ENCODE data around the gene SPATA46. TPM values are rescaled to one million over a fixed set of nuclear protein-coding genes. Genes with fewer than 3 reads are reported as not detected.
A peak's percentile ranks its signal among the peaks of the same experiment; 100 is the strongest.

SPATA46 gene
- total RNA-seq, 4 donors from 2014 or later, result not detected

DNA sequence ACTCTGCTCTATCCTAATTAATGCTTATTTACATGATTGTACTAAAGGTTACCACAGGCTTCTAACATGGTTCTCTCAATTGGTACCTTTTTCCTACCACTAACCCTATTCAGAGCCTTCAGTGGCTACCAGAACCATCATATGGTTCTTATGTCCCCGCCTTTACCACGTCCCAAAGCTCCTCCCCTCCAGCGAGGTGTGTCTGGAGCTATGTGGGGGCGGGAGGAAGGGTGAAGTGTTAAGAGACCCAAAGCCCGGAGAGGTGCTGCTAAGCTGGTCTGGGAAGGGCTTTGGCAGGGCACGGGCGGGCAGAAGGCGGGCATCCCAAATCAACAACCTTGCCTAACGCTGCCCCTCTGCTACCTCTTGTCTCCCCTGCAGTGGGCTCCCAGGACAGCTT lies 10.0 kb downstream of the SPATA46 start:
- peak overlapping the region; percentile 23 for H3K4me3 ChIP-seq
- H3K27ac ChIP-seq, result no peak overlapping the region
- peaks cover 6% of the 10 kb centered on the region for H3K4me1 ChIP-seq
- no peaks in the 10 kb centered on the region for H3K36me3 ChIP-seq
- TF ChIP-seq, protein P1, sequence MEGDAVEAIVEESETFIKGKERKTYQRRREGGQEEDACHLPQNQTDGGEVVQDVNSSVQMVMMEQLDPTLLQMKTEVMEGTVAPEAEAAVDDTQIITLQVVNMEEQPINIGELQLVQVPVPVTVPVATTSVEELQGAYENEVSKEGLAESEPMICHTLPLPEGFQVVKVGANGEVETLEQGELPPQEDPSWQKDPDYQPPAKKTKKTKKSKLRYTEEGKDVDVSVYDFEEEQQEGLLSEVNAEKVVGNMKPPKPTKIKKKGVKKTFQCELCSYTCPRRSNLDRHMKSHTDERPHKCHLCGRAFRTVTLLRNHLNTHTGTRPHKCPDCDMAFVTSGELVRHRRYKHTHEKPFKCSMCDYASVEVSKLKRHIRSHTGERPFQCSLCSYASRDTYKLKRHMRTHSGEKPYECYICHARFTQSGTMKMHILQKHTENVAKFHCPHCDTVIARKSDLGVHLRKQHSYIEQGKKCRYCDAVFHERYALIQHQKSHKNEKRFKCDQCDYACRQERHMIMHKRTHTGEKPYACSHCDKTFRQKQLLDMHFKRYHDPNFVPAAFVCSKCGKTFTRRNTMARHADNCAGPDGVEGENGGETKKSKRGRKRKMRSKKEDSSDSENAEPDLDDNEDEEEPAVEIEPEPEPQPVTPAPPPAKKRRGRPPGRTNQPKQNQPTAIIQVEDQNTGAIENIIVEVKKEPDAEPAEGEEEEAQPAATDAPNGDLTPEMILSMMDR (IDR thresholded peaks at IDR 0.05), result no peak
- no peak for TF ChIP-seq POLR2A (IDR thresholded peaks at IDR 0.05)
- no peak for TF ChIP-seq POLR2AphosphoS5 (IDR thresholded peaks at IDR 0.05)
- no peak for TF ChIP-seq EP300 (IDR thresholded peaks at IDR 0.05)
- no peak for DNase-seq (ENCODE audit: low spot score in 2 of 2)
- H3K9me3 ChIP-seq, result no peaks in the 10 kb centered on the region
- WGBS, result 87% methylated on average over 9 of the region's 9 CpGs
- H3K27me3 ChIP-seq, result no peaks in the 10 kb centered on the region

DNA sequence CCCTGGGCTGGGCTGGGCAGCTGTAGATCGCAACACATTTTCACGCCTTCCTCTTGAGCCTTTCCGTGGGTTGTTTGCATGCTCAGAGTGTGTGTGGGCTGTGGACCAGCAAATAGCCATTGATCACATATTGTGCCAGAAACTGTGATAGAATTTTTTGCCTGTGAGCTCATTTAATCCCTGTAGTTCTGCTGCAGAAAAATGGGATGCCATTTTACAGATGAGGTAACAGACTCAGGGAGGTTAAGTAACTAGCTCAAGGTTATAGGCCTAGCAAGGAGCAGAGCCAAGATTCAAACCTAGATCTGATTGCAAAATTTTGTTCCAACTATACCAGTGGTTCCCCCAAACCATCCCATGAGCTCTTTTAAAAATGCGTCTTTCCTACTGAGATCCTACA lies 10.5 kb downstream of the SPATA46 start:
- 65% methylated on average over 4 of the region's 4 CpGs for WGBS
- no peaks in the 10 kb centered on the region for H3K9me3 ChIP-seq
- no peak for DNase-seq (ENCODE audit: low spot score in 2 of 2)
- TF ChIP-seq POLR2A (IDR thresholded peaks at IDR 0.05) (no peak), POLR2AphosphoS5 (IDR thresholded peaks at IDR 0.05) (no peak), EP300 (IDR thresholded peaks at IDR 0.05) (no peak)
- TF ChIP-seq, protein P1 (IDR thresholded peaks at IDR 0.05), result no peak
- peaks cover 3% of the 10 kb centered on the region for H3K4me1 ChIP-seq
- H3K27ac ChIP-seq, result no peak overlapping the region
- no peak overlapping the region for H3K4me3 ChIP-seq
- no peaks in the 10 kb centered on the region for H3K27me3 ChIP-seq
- no peaks in the 10 kb centered on the region for H3K36me3 ChIP-seq

DNA sequence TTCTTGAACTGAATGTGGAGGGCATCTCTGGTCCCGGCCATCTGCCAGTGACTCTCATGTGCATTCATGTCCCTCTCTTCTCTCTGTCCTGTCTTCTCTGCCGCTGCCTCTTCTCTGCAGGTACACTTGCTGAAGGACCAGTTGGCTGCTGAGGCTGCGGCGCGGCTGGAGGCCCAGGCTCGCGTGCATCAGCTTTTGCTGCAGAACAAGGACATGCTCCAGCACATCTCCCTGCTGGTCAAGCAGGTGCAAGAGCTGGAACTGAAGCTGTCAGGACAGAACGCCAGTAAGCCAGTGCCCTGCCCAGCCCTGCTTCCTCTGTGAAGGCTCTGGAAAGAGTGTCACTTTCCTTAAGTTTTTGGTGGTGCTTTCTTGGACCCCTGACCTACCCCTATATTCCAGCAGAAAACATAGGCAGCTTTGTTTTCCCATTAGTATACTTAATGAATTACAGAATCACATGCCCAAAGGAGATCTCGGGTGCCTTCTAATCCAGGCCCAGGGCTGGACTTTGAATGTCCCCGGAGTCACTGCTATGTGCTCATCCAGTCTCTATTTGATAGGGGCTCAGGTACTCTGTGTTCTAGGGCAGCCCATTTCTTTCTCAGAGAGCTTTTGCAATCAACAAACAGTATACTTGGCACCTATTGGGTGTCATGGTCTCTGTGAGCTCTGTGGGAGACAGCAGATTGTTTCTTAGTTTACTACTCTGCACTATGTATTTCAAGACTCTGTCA lies 11.2 kb downstream of the SPATA46 start:
- WGBS, result 68% methylated on average over 10 of the region's 10 CpGs

DNA sequence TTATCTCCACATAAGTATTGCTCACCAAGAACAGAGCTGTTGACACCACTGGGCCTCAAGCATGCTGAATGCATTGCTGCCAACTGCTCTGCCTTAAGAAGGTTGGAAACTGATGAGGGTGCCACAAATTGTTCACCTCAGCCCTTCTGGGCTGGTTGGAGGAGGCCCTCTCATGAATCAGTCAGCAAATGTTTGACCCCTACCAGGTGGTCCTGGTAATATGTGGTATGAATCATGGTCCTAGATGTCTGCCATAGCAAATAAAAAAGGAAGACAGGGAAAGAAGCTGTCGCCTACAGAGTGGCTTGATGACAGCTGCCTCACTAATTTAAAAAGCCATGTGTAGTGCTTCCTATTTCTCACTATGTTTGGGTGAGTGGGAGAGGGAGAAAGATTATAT lies 12.2 kb downstream of the SPATA46 start:
- no peak overlapping the region for H3K27ac ChIP-seq

More for the DNA sequence above, 11.2 kb downstream of the SPATA46 start:
- H3K4me3 ChIP-seq, result no peak overlapping the region
- TF ChIP-seq POLR2AphosphoS5 (IDR thresholded peaks at IDR 0.05), result no peak
- no peak for TF ChIP-seq POLR2A (IDR thresholded peaks at IDR 0.05)
- TF ChIP-seq, protein P1 (IDR thresholded peaks at IDR 0.05), result no peak
- no peak for TF ChIP-seq EP300 (IDR thresholded peaks at IDR 0.05)
- H3K36me3 ChIP-seq, result no peaks in the 10 kb centered on the region
- no peaks in the 10 kb centered on the region for H3K9me3 ChIP-seq
- no peaks in the 10 kb centered on the region for H3K27me3 ChIP-seq
- H3K27ac ChIP-seq, result no peak overlapping the region
- H3K4me1 ChIP-seq, result peaks cover 3% of the 10 kb centered on the region
- no peak for DNase-seq (ENCODE audit: low spot score in 2 of 2)

DNA sequence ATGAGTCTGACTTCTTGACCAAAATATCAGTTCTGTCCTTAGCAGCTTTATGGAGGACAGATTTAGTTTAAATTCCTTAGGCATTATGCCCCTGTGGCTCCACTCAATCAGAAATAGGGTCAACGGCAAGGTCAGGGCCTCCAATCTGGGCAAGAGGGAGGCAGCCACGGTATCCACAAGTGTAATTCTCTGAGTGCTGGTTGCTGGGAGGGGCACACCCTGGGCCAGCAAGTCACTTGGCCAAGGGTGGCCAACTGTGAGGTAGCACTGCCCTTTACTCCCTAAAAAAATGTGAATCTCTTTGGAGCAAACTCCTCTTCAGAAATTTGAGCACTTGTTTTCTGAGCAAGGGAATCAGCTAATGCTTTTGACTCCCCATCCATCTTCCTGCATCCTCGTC lies 12.8 kb downstream of the SPATA46 start:
- no peak overlapping the region for H3K27ac ChIP-seq
- H3K4me3 ChIP-seq, result no peak overlapping the region
- H3K27me3 ChIP-seq, result no peaks in the 10 kb centered on the region
- no peaks in the 10 kb centered on the region for H3K9me3 ChIP-seq
- no peak for TF ChIP-seq EP300 (IDR thresholded peaks at IDR 0.05)
- TF ChIP-seq, protein P1 (IDR thresholded peaks at IDR 0.05), result no peak
- no peak for TF ChIP-seq POLR2AphosphoS5 (IDR thresholded peaks at IDR 0.05)
- no peak for TF ChIP-seq POLR2A (IDR thresholded peaks at IDR 0.05)
- no peak for DNase-seq (ENCODE audit: low spot score in 2 of 2)
- 90% methylated on average over 3 of the region's 3 CpGs for WGBS
- peaks cover 3% of the 10 kb centered on the region for H3K4me1 ChIP-seq
- no peaks in the 10 kb centered on the region for H3K36me3 ChIP-seq

More for the DNA sequence above, 12.2 kb downstream of the SPATA46 start:
- H3K4me1 ChIP-seq, result peaks cover 3% of the 10 kb centered on the region
- H3K4me3 ChIP-seq, result no peak overlapping the region
- no peaks in the 10 kb centered on the region for H3K27me3 ChIP-seq
- TF ChIP-seq POLR2AphosphoS5 (IDR thresholded peaks at IDR 0.05) (no peak), EP300 (IDR thresholded peaks at IDR 0.05) (no peak), POLR2A (IDR thresholded peaks at IDR 0.05) (no peak)
- TF ChIP-seq, protein P1 (IDR thresholded peaks at IDR 0.05), result no peak
- WGBS, result 95% methylated on average over 1 of the region's 1 CpG
- H3K9me3 ChIP-seq, result no peaks in the 10 kb centered on the region
- H3K36me3 ChIP-seq, result no peaks in the 10 kb centered on the region
- no peak for DNase-seq (ENCODE audit: low spot score in 2 of 2)
